CD14-positive monocyte (primary cell): ENCODE data around the gene SOST. TPM values are rescaled to one million over a fixed set of nuclear protein-coding genes. Genes with fewer than 3 reads are reported as not detected.

Experiments
- DNase-seq, 3 donors: peaks; one replicate each; pipeline ENCODE4 v3.0.0-alpha.2; 2011 to 2022
- H2AFZ ChIP-seq: 2 replicates; pipeline ENCODE4 v1.6.0; 2012; ENCODE audit warnings: mild to moderate bottlenecking, low read depth, low read length, inconsistent platforms; ENCODE audit not compliant: insufficient read depth, poor library complexity, severe bottlenecking
- H3K27ac ChIP-seq, 2 donors: 1 replicate in 1 of 2; 2 replicates in 1 of 2; pipeline ENCODE4 v1.5.1; 2012 to 2013; ENCODE audit warnings: low read length in 2 of 2, control low read depth in 1 of 2, inconsistent platforms in 1 of 2, low read depth in 1 of 2, mild to moderate bottlenecking in 1 of 2
- H3K27me3 ChIP-seq, 2 donors: one replicate each; pipeline versions ENCODE4 v1.6.0 to v1.6.1; 2011 to 2013; ENCODE audit warnings: low read length in 2 of 2; ENCODE audit not compliant: control insufficient read depth in 2 of 2, insufficient read depth in 2 of 2
- H3K36me3 ChIP-seq, 2 donors: replicated peaks in 1 of 2; 1 replicate in 1 of 2; 2 replicates in 1 of 2; pipeline versions ENCODE4 v1.5.1 to v1.6.1; 2012 to 2013; ENCODE audit warnings: low read length in 2 of 2, control low read depth in 1 of 2, inconsistent platforms in 1 of 2, mild to moderate bottlenecking in 1 of 2; ENCODE audit not compliant: insufficient read depth in 2 of 2, control insufficient read depth in 1 of 2
- H3K4me1 ChIP-seq, 2 donors: 1 replicate in 1 of 2; 2 replicates in 1 of 2; pipeline versions ENCODE4 v1.5.1 to v1.6.1; 2012 to 2013; ENCODE audit warnings: low read length in 2 of 2, control low read depth in 1 of 2, inconsistent platforms in 1 of 2, mild to moderate bottlenecking in 1 of 2, moderate library complexity in 1 of 2; ENCODE audit not compliant: insufficient read depth in 2 of 2, control insufficient read depth in 1 of 2
- H3K4me2 ChIP-seq: replicated peaks from 2 replicates; pipeline ENCODE3; 2012; ENCODE audit warnings: low read length, moderate library complexity, mild to moderate bottlenecking; ENCODE audit not compliant: poor library complexity, severe bottlenecking; ENCODE audit errors: extremely low read depth
- H3K4me3 ChIP-seq, 3 experiments: fragments of 200-600 bp in 1 of 3; sonication (generic) in 1 of 3; replicated peaks in 1 of 3; 1 replicate in 2 of 3; 2 replicates in 1 of 3; pipeline ENCODE4 v1.5.1; 2011 to 2013; ENCODE audit warnings: low read length in 3 of 3, mild to moderate bottlenecking in 3 of 3, control low read depth in 2 of 3, low read depth in 2 of 3, inconsistent platforms in 1 of 3, moderate library complexity in 1 of 3
- H3K79me2 ChIP-seq: 2 replicates; pipeline ENCODE4 v1.6.0; 2012; ENCODE audit warnings: mild to moderate bottlenecking, control low read depth, inconsistent platforms, low read length, moderate library complexity; ENCODE audit not compliant: insufficient read depth
- H3K9ac ChIP-seq: 2 replicates; pipeline ENCODE4 v1.6.0; 2017; ENCODE audit warnings: low read length, mild to moderate bottlenecking; ENCODE audit not compliant: insufficient read depth, poor library complexity, severe bottlenecking
- H3K9me3 ChIP-seq, 2 donors: replicated peaks in 1 of 2; 1 replicate in 1 of 2; 2 replicates in 1 of 2; pipeline versions ENCODE4 v1.5.1 to v1.6.1; 2012 to 2013; ENCODE audit warnings: low read length in 2 of 2, control low read depth in 1 of 2; ENCODE audit not compliant: control insufficient read depth in 1 of 2, insufficient read depth in 1 of 2
- H4K20me1 ChIP-seq: 2 replicates; pipeline ENCODE4 v1.6.0; 2012; ENCODE audit warnings: mild to moderate bottlenecking, low read length, control low read depth, moderate library complexity; ENCODE audit not compliant: insufficient read depth
- H3K27ac Mint-ChIP-seq, 7 donors: one replicate each; pipeline ENCODE4 v1.8.0; 2020; ENCODE audit warnings: mild to moderate bottlenecking in 7 of 7, mixed read lengths in 7 of 7, moderate library complexity in 6 of 7, inconsistent platforms in 2 of 7
- H3K27me3 Mint-ChIP-seq, 3 donors: one replicate each; pipeline ENCODE4 v1.8.0; 2021 to 2022; ENCODE audit warnings: low read depth in 3 of 3, mild to moderate bottlenecking in 3 of 3, mixed read lengths in 3 of 3, moderate library complexity in 3 of 3, inconsistent platforms in 1 of 3
- H3K36me3 Mint-ChIP-seq, 2 donors: one replicate each; pipeline ENCODE4 v1.8.0; 2020; ENCODE audit warnings: mixed read lengths in 2 of 2, inconsistent platforms in 1 of 2, mild to moderate bottlenecking in 1 of 2
- H3K4me1 Mint-ChIP-seq: one replicate; pipeline ENCODE4 v1.8.0; 2020; ENCODE audit warnings: mild to moderate bottlenecking, mixed read lengths
- H3K4me3 Mint-ChIP-seq, 2 donors: one replicate each; pipeline ENCODE4 v1.8.0; 2020; ENCODE audit warnings: mild to moderate bottlenecking in 2 of 2, mixed read lengths in 2 of 2, moderate library complexity in 1 of 2
- H3K9me3 Mint-ChIP-seq, 7 donors: one replicate each; pipeline ENCODE4 v1.8.0; 2020 to 2022; ENCODE audit warnings: mixed read lengths in 7 of 7, mild to moderate bottlenecking in 6 of 7, moderate library complexity in 6 of 7, inconsistent platforms in 2 of 7
- CTCF ChIP-seq: fragments of 200-600 bp; IDR thresholded peaks from one replicate; pipeline ENCODE4 v1.8.0; 2022; ENCODE audit warnings: antibody characterized with exemption, mild to moderate bottlenecking
- WGBS: methylation state at CpG from one replicate; pipeline ENCODE4 v1.1.5; 2013; ENCODE audit warnings: missing lambda C conversion rate; ENCODE audit not compliant: insufficient coverage; 5-methylcytosine and 5-hydroxymethylcytosine counted together
- intact Hi-C, 2 donors: fragments of 100-400 bp; cut with micrococcal nuclease; formaldehyde crosslinking; loops; one replicate each; pipeline versions ENCODE4 v1.15.0 to v1.15.1; 2023
- polyA plus RNA-seq, 3 donors: library from polyadenylated mRNA; depleted of rRNA in 1 of 3; unstranded in 2 of 3; stranded (reverse) in 1 of 3; fragments of 300-500 nt in 2 of 3; fragments of >200 nt in 1 of 3; fragmentation: Illumina TruSeq in 2 of 3; gene quantifications; 1 replicate in 2 of 3; 2 replicates in 1 of 3; pipeline ENCODE4 v1.2.3, GENCODE V29; 2012 to 2021

Gene SOST
- polyA plus RNA-seq, 3 donors: not detected

GRCh38 chr17:43718544-43718943, 40.0 kb downstream of the SOST start:
- Histone ChIP-seq H3K9me3 (no peaks in the 10 kb centered on the region), H2AFZ (no peak overlapping the region), H3K36me3 (no peaks in the 10 kb centered on the region), H3K9ac (no peak overlapping the region), H3K79me2 (no peaks in the 10 kb centered on the region), H4K20me1 (no peaks in the 10 kb centered on the region), H3K27me3 (peaks cover 0 to 5% of the 10 kb centered on the region in 2 donors), H3K27ac (no peak overlapping the region), H3K4me1 (peaks cover 23 to 34% of the 10 kb centered on the region in 2 donors), H3K4me3 (no peak overlapping the region), H3K4me2 (no peak overlapping the region)
- TF ChIP-seq CTCF: no peak
- Mint-ChIP-seq H3K4me1 (peaks cover 33% of the 10 kb centered on the region), H3K9me3 (peaks cover 0 to 3% (median 0%) of the 10 kb centered on the region in 7 donors), H3K27ac (peak overlapping the region in 1 of 7 donors; percentile 53), H3K36me3 (no peaks in the 10 kb centered on the region), H3K27me3 (peaks cover 8 to 21% (median 11%) of the 10 kb centered on the region in 3 donors), H3K4me3 (no peak overlapping the region)
- WGBS: 100% methylated on average over 4 of the region's 5 CpGs
- intact Hi-C loops: no loop called here
- no peak for DNase-seq

GRCh38 chr17:43717913-43718312, 40.7 kb downstream of the SOST start:
- peaks cover 29 to 41% of the 10 kb centered on the region in 2 donors for H3K4me1 ChIP-seq
- no peak overlapping the region for H3K4me3 ChIP-seq
- intact Hi-C loops: no loop called here
- H4K20me1 ChIP-seq: no peaks in the 10 kb centered on the region
- no peak overlapping the region for H3K27ac ChIP-seq
- Mint-ChIP-seq H3K4me3 (no peak overlapping the region), H3K36me3 (no peaks in the 10 kb centered on the region), H3K27ac (no peak overlapping the region), H3K27me3 (peaks cover 13 to 27% (median 18%) of the 10 kb centered on the region in 3 donors), H3K9me3 (peaks cover 0 to 3% (median 0%) of the 10 kb centered on the region in 7 donors), H3K4me1 (peaks cover 38% of the 10 kb centered on the region)
- H3K36me3 ChIP-seq: no peaks in the 10 kb centered on the region
- H2AFZ ChIP-seq: no peak overlapping the region
- no peaks in the 10 kb centered on the region for H3K79me2 ChIP-seq
- no peak overlapping the region for H3K4me2 ChIP-seq
- no peak overlapping the region for H3K9ac ChIP-seq
- no peaks in the 10 kb centered on the region for H3K9me3 ChIP-seq
- TF ChIP-seq CTCF: no peak
- H3K27me3 ChIP-seq: peaks cover 5 to 11% of the 10 kb centered on the region in 2 donors
- DNase-seq: no peak
- 83% methylated on average over 3 of the region's 6 CpGs for WGBS
